Ishikawa (cell line): Measurements from ENCODE around the gene C4orf17.

Experiments
- CEBPB ChIP-seq: IDR thresholded peaks from 2 replicates; pipeline ENCODE4 v1.6.1; 2012
- CREB1 ChIP-seq: IDR thresholded peaks from 2 replicates; pipeline ENCODE4 v1.6.1; 2012; ENCODE audit warnings: low read depth
- EGR1 ChIP-seq: IDR thresholded peaks from 2 replicates; pipeline ENCODE4 v1.6.1; 2012
- EP300 ChIP-seq: IDR thresholded peaks from 2 replicates; pipeline ENCODE4 v1.6.1; 2012; ENCODE audit warnings: borderline replicate concordance
- FOXM1 ChIP-seq: IDR thresholded peaks from 2 replicates; pipeline ENCODE4 v1.6.1; 2012; ENCODE audit warnings: low read depth, borderline replicate concordance
- MAX ChIP-seq: IDR thresholded peaks from 2 replicates; pipeline ENCODE4 v1.6.1; 2012
- NFIC ChIP-seq: IDR thresholded peaks from 2 replicates; pipeline ENCODE4 v1.6.1; 2012
- RAD21 ChIP-seq: IDR thresholded peaks from 2 replicates; pipeline ENCODE4 v1.6.1; 2012; ENCODE audit warnings: low read depth
- REST ChIP-seq: IDR thresholded peaks from 2 replicates; pipeline ENCODE4 v1.6.1; 2012; ENCODE audit warnings: low read depth, mild to moderate bottlenecking
- TAF1 ChIP-seq: IDR thresholded peaks from 2 replicates; pipeline ENCODE4 v1.6.1; 2012; ENCODE audit warnings: low read depth, mild to moderate bottlenecking
- TCF12 ChIP-seq: IDR thresholded peaks from 2 replicates; pipeline ENCODE4 v1.6.1; 2012; ENCODE audit warnings: low read depth
- TEAD4 ChIP-seq: IDR thresholded peaks from 2 replicates; pipeline ENCODE4 v1.6.1; 2012
- USF1 ChIP-seq: IDR thresholded peaks from 2 replicates; pipeline ENCODE4 v1.6.1; 2012
- YY1 ChIP-seq: IDR thresholded peaks from 2 replicates; pipeline ENCODE4 v1.6.1; 2012; ENCODE audit warnings: low read depth
- ZBTB7A ChIP-seq: IDR thresholded peaks from 2 replicates; pipeline ENCODE4 v1.6.1; 2012; ENCODE audit warnings: low read depth

Gene C4orf17

GRCh38 chr4:99564921-99565320, 54.1 kb downstream of the C4orf17 start:
- no peak for TF ChIP-seq YY1
- no peak for TF ChIP-seq REST
- no peak for TF ChIP-seq CREB1
- TF ChIP-seq TCF12, result no peak
- no peak for TF ChIP-seq TAF1
- no peak for TF ChIP-seq CEBPB
- no peak for TF ChIP-seq MAX
- no peak for TF ChIP-seq RAD21
- no peak for TF ChIP-seq USF1
- TF ChIP-seq EP300, result no peak
- no peak for TF ChIP-seq TEAD4
- no peak for TF ChIP-seq EGR1
- TF ChIP-seq ZBTB7A, result no peak

GRCh38 chr4:99571883-99572282, 61.1 kb downstream of the C4orf17 start:
- TF ChIP-seq ZBTB7A (no peak), FOXM1 (no peak), TEAD4 (no peak), NFIC (no peak), USF1 (no peak), CEBPB (no peak), RAD21 (no peak), MAX (no peak), EGR1 (no peak), YY1 (no peak), EP300 (no peak), REST (no peak), TAF1 (no peak)

- TF ChIP-seq MAX (no peak), FOXM1 (no peak), NFIC (no peak)
These were observed 61.9 kb downstream of the C4orf17 start for GRCh38 chr4:99572527-99573240.

GRCh38 chr4:99573735-99574368, 63.0 kb downstream of the C4orf17 start:
- TF ChIP-seq EP300 (no peak), CEBPB (no peak), YY1 (no peak), TCF12 (no peak), CREB1 (no peak), FOXM1 (no peak), EGR1 (no peak), TEAD4 (no peak), USF1 (no peak), REST (no peak), MAX (no peak), TAF1 (no peak), ZBTB7A (no peak)
